IMR-90 (cell line): ENCODE results near the gene KLHL3.

ENCODE experiments used
- BHLHE40 ChIP-seq: fragments of 150-350 bp; IDR thresholded peaks from 2 replicates; pipeline ENCODE4 v1.6.1; 2016; ENCODE audit warnings: mild to moderate bottlenecking, low read depth, low read length
- CHD1 ChIP-seq: IDR thresholded peaks from 2 replicates; pipeline ENCODE4 v1.6.1; 2012; ENCODE audit warnings: low read depth, low read length, improper control_type of control experiment
- ELK1 ChIP-seq: fragments of 150-350 bp; IDR thresholded peaks from 2 replicates; pipeline ENCODE4 v1.6.1; 2016; ENCODE audit warnings: low read depth, mild to moderate bottlenecking, low read length, moderate library complexity, borderline replicate concordance
- MAZ ChIP-seq: IDR thresholded peaks from 2 replicates; pipeline ENCODE4 v1.6.1; 2012; ENCODE audit warnings: low read depth, mild to moderate bottlenecking, low read length, improper control_type of control experiment, moderate library complexity, borderline replicate concordance
- NFE2L2 ChIP-seq: fragments of 150-350 bp; IDR thresholded peaks from 2 replicates; pipeline ENCODE4 v1.6.1; 2016; ENCODE audit warnings: low read depth, mild to moderate bottlenecking, low read length
- POLR2A ChIP-seq: IDR thresholded peaks from 2 replicates; pipeline ENCODE4 v1.6.1; 2012; ENCODE audit warnings: mild to moderate bottlenecking, low read depth, low read length
- RAD21 ChIP-seq: IDR thresholded peaks from 2 replicates; pipeline ENCODE4 v1.6.1; 2012; ENCODE audit warnings: low read length, improper control_type of control experiment
- SMC3 ChIP-seq: fragments of 150-350 bp; IDR thresholded peaks from 2 replicates; pipeline ENCODE4 v1.6.1; 2016; ENCODE audit warnings: low read depth, mild to moderate bottlenecking, antibody characterized with exemption, low read length, moderate library complexity
- USF2 ChIP-seq: fragments of 150-350 bp; IDR thresholded peaks from 2 replicates; pipeline ENCODE4 v1.6.1; 2017; ENCODE audit warnings: mild to moderate bottlenecking, antibody characterized with exemption, low read length, low read depth
- TF ChIP-seq, protein P1 (sequence below): conservative IDR thresholded peaks from 2 replicates; pipeline ENCODE4 v1.5.1; 2012; ENCODE audit warnings: mild to moderate bottlenecking, low read depth, low read length, improper control_type of control experiment

DNA sequence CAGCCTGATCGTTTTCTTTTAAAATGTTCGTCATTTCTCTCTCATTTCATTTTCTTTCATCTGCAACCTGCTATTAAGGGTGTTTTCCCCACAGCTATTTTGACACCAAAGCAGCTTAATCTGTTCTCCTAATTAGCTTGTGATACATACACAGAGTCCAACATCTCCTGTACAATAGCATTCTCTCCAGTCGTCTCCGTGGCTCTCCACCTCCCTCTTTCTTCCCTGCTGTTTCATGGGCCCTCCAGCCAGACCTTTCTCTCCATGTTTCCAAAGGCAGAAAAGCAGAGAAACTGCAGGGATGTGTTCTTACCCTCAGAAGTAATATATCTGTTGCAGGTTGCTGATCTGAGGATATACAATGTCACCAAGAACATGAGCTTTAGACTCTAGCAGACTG, 148.0 kb downstream of the KLHL3 start:
- TF ChIP-seq, protein P1, sequence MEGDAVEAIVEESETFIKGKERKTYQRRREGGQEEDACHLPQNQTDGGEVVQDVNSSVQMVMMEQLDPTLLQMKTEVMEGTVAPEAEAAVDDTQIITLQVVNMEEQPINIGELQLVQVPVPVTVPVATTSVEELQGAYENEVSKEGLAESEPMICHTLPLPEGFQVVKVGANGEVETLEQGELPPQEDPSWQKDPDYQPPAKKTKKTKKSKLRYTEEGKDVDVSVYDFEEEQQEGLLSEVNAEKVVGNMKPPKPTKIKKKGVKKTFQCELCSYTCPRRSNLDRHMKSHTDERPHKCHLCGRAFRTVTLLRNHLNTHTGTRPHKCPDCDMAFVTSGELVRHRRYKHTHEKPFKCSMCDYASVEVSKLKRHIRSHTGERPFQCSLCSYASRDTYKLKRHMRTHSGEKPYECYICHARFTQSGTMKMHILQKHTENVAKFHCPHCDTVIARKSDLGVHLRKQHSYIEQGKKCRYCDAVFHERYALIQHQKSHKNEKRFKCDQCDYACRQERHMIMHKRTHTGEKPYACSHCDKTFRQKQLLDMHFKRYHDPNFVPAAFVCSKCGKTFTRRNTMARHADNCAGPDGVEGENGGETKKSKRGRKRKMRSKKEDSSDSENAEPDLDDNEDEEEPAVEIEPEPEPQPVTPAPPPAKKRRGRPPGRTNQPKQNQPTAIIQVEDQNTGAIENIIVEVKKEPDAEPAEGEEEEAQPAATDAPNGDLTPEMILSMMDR: no peak
- TF ChIP-seq MAZ (no peak), ELK1 (no peak), POLR2A (no peak), BHLHE40 (no peak), CHD1 (no peak), USF2 (no peak), RAD21 (no peak), NFE2L2 (no peak), SMC3 (no peak)
